ENCODE measurements around the gene ATIC.
"Not testable (repeated sequence)": the region's sequence is repeated elsewhere in the genome, so short reads cannot be mapped to it uniquely, and the experiment has no call there.

Gene ATIC

GRCh38 chr2:215316336-215316735 is 4.5 kb downstream of the ATIC start:
- DNase-seq: no peak

- no peak for DNase-seq
Measured at GRCh38 chr2:215319500-215319899, 7.6 kb downstream of the ATIC start.

GRCh38 chr2:215320102-215320501 is 8.2 kb downstream of the ATIC start:
- no peak for DNase-seq

GRCh38 chr2:215320679-215321078 is 8.8 kb downstream of the ATIC start:
- DNase-seq: no peak

- DNase-seq: no peak
Measured at GRCh38 chr2:215324811-215325210, 13.0 kb downstream of the ATIC start.

- DNase-seq: no peak
Measured at GRCh38 chr2:215328066-215328465, 16.2 kb downstream of the ATIC start.

GRCh38 chr2:215332872-215333595 is 21.2 kb downstream of the ATIC start:
- DNase-seq: no peak

- DNase-seq: no peak
Measured at GRCh38 chr2:215338883-215339679, 27.2 kb downstream of the ATIC start.

GRCh38 chr2:215347878-215348277 is 36.0 kb downstream of the ATIC start:
- no peak for DNase-seq

- no peak for DNase-seq
Measured at GRCh38 chr2:215352602-215353001, 40.7 kb downstream of the ATIC start.

- DNase-seq: no peak
Measured at GRCh38 chr2:215354771-215355695, 43.2 kb downstream of the ATIC start.

GRCh38 chr2:215355801-215356200 is 43.9 kb downstream of the ATIC start:
- no peak for DNase-seq

GRCh38 chr2:215356334-215356947 is 44.6 kb downstream of the ATIC start:
- no peak for DNase-seq

GRCh38 chr2:215356948-215357461 is 45.1 kb downstream of the ATIC start:
- no peak for DNase-seq

- DNase-seq: no peak
Measured at GRCh38 chr2:215357660-215358059, 45.8 kb downstream of the ATIC start.

- DNase-seq: no peak
Measured at GRCh38 chr2:215358312-215358845, 46.5 kb downstream of the ATIC start.

- DNase-seq: no peak
Measured at GRCh38 chr2:215358891-215359575, 47.2 kb downstream of the ATIC start.

GRCh38 chr2:215359576-215359922 is 47.7 kb downstream of the ATIC start:
- no peak for DNase-seq

- DNase-seq: not testable (repeated sequence)
Measured at GRCh38 chr2:215360059-215360458, 48.2 kb downstream of the ATIC start.

- no peak for DNase-seq
Measured at GRCh38 chr2:215360596-215360995, 48.7 kb downstream of the ATIC start.

GRCh38 chr2:215361211-215361875 is 49.5 kb downstream of the ATIC start:
- DNase-seq: no peak
